Ovary (tissue), 9 donors: Measurements from ENCODE around the gene C1D. TPM values are rescaled to one million over a fixed set of nuclear protein-coding genes. Genes with fewer than 3 reads are reported as not detected.

ENCODE experiments used
- DNase-seq, 5 donors: peaks; one replicate each; pipeline ENCODE4 v3.0.0-alpha.2; 2019 to 2020
- H3K27ac ChIP-seq, 2 donors: fragments of 200-600 bp; one replicate each; pipeline versions ENCODE4 v1.5.1 to v1.8.0; 2019 to 2022
- H3K27me3 ChIP-seq: fragments of 200-600 bp; one replicate; pipeline ENCODE4 v1.8.0; 2022
- H3K36me3 ChIP-seq: fragments of 200-600 bp; sonication (generic); one replicate; pipeline ENCODE4 v1.5.1; 2019
- H3K4me1 ChIP-seq: one replicate; pipeline ENCODE4 v1.8.1; 2013; ENCODE audit warnings: mild to moderate bottlenecking, moderate library complexity; ENCODE audit not compliant: insufficient read depth
- H3K4me3 ChIP-seq: fragments of 200-600 bp; sonication (generic); one replicate; pipeline ENCODE4 v1.5.1; 2017
- H3K9me3 ChIP-seq, 2 donors: fragments of 200-600 bp in 1 of 2; sonication (generic) in 1 of 2; one replicate each; pipeline versions ENCODE4 v1.5.1 to v1.8.1; 2013 to 2019; ENCODE audit warnings: mild to moderate bottlenecking in 1 of 2, moderate library complexity in 1 of 2
- EP300 ChIP-seq: sonication (generic); formaldehyde crosslinking; IDR thresholded peaks from one replicate; pipeline ENCODE4 v1.6.1; 2017; ENCODE audit warnings: antibody characterized with exemption
- POLR2A ChIP-seq: fragments of 450-650 bp; IDR thresholded peaks from one replicate; pipeline ENCODE4 v1.6.1; 2017; ENCODE audit warnings: antibody characterized with exemption, mild to moderate bottlenecking, moderate library complexity
- WGBS, 3 donors: extraction: QIAGEN DNeasy Blood & Tissue Kit in 1 of 3; methylation state at CpG; one replicate each; pipeline versions ENCODE4 v1.1.5 to v1.1.7; 2013 to 2017; 5-methylcytosine and 5-hydroxymethylcytosine counted together
- intact Hi-C, 4 donors: fragments of 100-400 bp; cut with DNase I; formaldehyde crosslinking; loops; one replicate each; pipeline versions ENCODE4 v1.11.0 to v1.15.1; 2022 to 2023
- polyA plus RNA-seq, 2 donors: library from polyadenylated mRNA; stranded (reverse); fragments of 200-250 nt in 1 of 2; fragments of 350-450 nt in 1 of 2; fragmentation: Illumina TruSeq in 1 of 2; extraction: RNeasy Lipid Tissue Mini Kit (QIAGEN cat#74804) in 1 of 2; gene quantifications; one replicate each; pipeline ENCODE4 v1.2.3, GENCODE V29; 2013 to 2014
- total RNA-seq, 7 donors: library from RNA; depleted of rRNA in 2 of 7; stranded (reverse); fragments of >200 nt in 2 of 7; fragmentation: NEBNext Ultra II Directional in 3 of 7; extraction: Animal tissue kit (Norgen Biotek cat#: 25700) in 3 of 7; gene quantifications; one replicate each; pipeline versions ENCODE4 v1.1.0 to v1.2.4, GENCODE V29; 2016 to 2023
- TF ChIP-seq, protein P1 (sequence below), 3 donors: fragments of 450-650 bp in 2 of 3; fragments of 200-600 bp in 1 of 3; IDR thresholded peaks; one replicate each; pipeline versions ENCODE4 v1.5.1 to v1.8.0; 2016 to 2022; ENCODE audit warnings: antibody characterized with exemption in 3 of 3, mild to moderate bottlenecking in 1 of 3
- donor health status: DM: no; HTN: no; CAD: no; lungs with moderate emphysema.
- donor health status: DM: no; HTN: no; CAD: no.
- donor health status: Bipolar disorder and iron deficiency.
- donor health status: DM: yes; HTN: yes; CAD: no.
- donor health status: DM: no; HTN: no; CAD: no.
- donor health status: DM: yes; HTN: yes; CAD: no.

C1D gene
- total and polyA plus RNA-seq, 9 donors, result 12.6 to 46.8 (median 19.3) TPM

DNA sequence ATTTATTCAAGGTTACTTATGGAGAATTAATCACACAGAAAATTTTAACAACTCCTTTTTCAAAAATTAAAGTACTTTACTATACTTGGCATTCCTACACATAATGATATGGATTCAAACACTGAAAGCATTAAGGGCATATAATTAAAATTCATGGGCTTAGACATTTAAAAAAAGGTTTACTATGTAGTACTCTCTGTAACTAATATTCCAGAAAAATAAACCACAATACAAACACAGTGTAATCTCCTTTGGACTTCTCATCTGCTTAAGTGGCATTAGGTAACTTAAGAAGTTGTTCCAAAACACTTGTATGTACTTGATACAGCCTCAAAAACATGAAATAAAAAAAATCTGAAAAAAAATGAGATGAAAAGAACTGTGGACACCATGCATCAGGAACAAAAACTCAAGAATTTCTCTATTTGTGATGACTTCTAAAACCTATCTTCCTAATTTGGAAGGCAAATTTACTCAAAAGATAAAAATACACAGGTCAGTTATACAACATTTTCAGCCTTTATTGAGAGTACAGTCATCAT, 21.0 kb downstream of the C1D start:
- no peak for TF ChIP-seq EP300
- no peak for TF ChIP-seq POLR2A
- TF ChIP-seq, protein P1, sequence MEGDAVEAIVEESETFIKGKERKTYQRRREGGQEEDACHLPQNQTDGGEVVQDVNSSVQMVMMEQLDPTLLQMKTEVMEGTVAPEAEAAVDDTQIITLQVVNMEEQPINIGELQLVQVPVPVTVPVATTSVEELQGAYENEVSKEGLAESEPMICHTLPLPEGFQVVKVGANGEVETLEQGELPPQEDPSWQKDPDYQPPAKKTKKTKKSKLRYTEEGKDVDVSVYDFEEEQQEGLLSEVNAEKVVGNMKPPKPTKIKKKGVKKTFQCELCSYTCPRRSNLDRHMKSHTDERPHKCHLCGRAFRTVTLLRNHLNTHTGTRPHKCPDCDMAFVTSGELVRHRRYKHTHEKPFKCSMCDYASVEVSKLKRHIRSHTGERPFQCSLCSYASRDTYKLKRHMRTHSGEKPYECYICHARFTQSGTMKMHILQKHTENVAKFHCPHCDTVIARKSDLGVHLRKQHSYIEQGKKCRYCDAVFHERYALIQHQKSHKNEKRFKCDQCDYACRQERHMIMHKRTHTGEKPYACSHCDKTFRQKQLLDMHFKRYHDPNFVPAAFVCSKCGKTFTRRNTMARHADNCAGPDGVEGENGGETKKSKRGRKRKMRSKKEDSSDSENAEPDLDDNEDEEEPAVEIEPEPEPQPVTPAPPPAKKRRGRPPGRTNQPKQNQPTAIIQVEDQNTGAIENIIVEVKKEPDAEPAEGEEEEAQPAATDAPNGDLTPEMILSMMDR (IDR thresholded peaks at IDR 0.05), result no peak
- H3K27me3 ChIP-seq, result no peaks in the 10 kb centered on the region
- H3K36me3 ChIP-seq, result no peaks in the 10 kb centered on the region
- H3K4me3 ChIP-seq, result no peak overlapping the region
- no peaks in the 10 kb centered on the region for H3K4me1 ChIP-seq
- no peak overlapping the region for H3K27ac ChIP-seq
- intact Hi-C loops, result no loop called here
- H3K9me3 ChIP-seq, result no peaks in the 10 kb centered on the region
- no peak for DNase-seq

DNA sequence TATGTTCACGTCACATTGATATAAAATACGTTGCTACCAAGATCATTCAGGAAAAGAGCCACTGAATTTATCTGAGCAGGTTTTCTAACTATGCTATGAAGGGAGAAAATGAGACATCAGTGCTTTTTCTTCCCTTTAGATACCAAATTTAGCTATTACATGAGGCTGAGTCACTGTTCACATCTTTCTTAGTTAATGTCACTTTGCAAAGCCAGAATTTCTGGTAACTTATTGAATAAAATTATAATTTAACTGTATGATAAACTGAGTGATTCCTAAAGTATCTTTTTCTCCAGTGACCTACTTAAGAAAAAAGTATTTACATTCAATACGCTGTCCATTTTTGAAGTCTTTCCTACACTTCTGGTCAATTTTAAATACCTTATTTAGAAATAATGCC, 22.7 kb downstream of the C1D start:
- no peak for TF ChIP-seq POLR2A
- Histone ChIP-seq H3K27me3 (no peaks in the 10 kb centered on the region), H3K4me1 (no peaks in the 10 kb centered on the region), H3K27ac (no peak overlapping the region), H3K4me3 (no peak overlapping the region), H3K9me3 (no peaks in the 10 kb centered on the region), H3K36me3 (no peaks in the 10 kb centered on the region)
- DNase-seq, result no peak
- intact Hi-C loops, result no loop called here
- 85 to 86% (median 86%) methylated on average over 3 of the region's 3 CpGs for WGBS, 3 donors

DNA sequence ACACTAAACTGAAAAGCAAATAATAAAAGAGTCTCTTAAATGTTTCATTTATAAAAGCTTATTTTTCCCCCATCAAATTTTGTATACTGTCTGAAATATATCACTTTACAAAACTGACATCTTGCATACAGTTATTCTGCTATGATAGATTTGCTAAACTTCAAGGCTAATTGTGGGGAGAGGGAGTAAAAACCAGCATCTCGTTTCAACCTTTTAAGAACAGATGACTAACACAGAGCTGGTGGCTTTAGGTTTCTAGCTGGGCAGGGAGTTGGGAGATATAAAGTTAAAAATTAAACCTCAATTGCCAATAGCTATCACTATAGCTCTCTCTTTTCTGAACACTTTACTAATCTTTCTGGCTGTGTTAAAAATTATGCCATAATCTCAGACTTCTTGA, 23.5 kb downstream of the C1D start:
- Histone ChIP-seq H3K36me3 (no peaks in the 10 kb centered on the region), H3K27ac (no peak overlapping the region), H3K27me3 (no peaks in the 10 kb centered on the region), H3K4me1 (no peaks in the 10 kb centered on the region), H3K4me3 (no peak overlapping the region), H3K9me3 (no peaks in the 10 kb centered on the region)
- DNase-seq, result no peak
- WGBS, 3 donors, result 24 to 33% (median 28%) methylated on average over 1 of the region's 1 CpG
- intact Hi-C loops, result no loop called here
- TF ChIP-seq POLR2A (no peak), EP300 (no peak)
- TF ChIP-seq, protein P1 (IDR thresholded peaks at IDR 0.05), result no peak

DNA sequence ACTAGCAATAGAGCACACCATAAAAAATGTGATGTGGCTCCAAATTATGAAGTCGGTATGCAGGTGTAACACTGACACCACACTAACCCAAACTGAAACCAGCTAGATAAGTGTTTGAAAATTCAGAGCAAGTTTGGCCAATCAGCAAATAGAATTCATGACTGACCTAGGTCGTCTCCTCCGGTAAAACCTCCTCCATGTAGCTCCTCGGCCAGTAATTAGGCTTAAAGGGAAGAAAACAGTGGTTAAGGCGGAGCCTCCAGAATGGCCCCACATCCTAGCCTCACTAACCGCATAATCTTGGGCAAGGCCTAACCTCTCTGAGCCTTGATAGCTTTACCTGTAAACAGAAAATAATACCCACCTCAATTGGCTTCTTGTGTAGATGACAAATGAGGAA, 30.1 kb downstream of the C1D start:
- TF ChIP-seq EP300 (no peak), POLR2A (no peak)
- TF ChIP-seq, protein P1 (IDR thresholded peaks at IDR 0.05), result no peak
- H3K27ac ChIP-seq, result no peak overlapping the region
- no peaks in the 10 kb centered on the region for H3K27me3 ChIP-seq
- intact Hi-C loops, result no loop called here
- WGBS, 3 donors, result 57 to 75% (median 65%) methylated on average over 6 of the region's 6 CpGs
- H3K9me3 ChIP-seq, result no peaks in the 10 kb centered on the region
- H3K4me1 ChIP-seq, result no peaks in the 10 kb centered on the region
- no peak overlapping the region for H3K4me3 ChIP-seq
- no peaks in the 10 kb centered on the region for H3K36me3 ChIP-seq
- no peak for DNase-seq

DNA sequence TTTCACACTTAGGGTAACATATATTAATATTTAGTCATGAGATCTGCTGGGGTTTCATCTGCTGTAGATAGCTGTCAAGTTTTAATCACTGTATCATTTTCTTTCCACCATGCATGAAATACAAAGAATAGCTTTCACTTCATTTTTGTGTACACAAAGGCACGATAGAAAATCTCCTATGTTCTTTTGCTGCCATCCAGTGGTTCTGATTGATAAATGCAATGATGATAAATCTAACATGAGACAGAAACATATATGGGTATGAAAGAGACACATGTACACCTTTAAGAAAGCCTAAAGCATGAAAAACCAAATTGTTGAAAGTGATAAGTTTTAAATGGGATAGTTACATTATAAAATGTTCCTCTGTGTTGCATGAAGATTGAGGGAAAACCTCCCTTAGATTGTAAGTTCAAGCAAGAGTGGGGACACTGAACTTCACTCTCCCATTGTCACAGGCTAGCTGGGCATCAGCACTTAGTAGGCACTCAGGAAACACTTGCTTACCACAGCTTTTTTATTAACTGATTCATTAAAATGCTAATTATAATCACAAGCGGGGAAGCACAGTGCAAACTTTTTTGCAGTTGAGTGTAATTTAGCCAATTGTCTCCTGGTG, 31.2 kb downstream of the C1D start:
- Histone ChIP-seq H3K27me3 (no peaks in the 10 kb centered on the region), H3K9me3 (no peaks in the 10 kb centered on the region), H3K36me3 (no peaks in the 10 kb centered on the region), H3K27ac (no peak overlapping the region), H3K4me3 (no peak overlapping the region), H3K4me1 (no peaks in the 10 kb centered on the region)
- TF ChIP-seq POLR2A, result no peak
- TF ChIP-seq, protein P1 (IDR thresholded peaks at IDR 0.05), result peak; percentile 13 to 37 (median 19)
- no peak for TF ChIP-seq EP300
- WGBS, 3 donors, result 42 to 46% (median 46%) methylated on average over 2 of the region's 2 CpGs
- intact Hi-C loops, result no loop called here
- DNase-seq, result no peak
